ENCODE data around the gene TACR3. TPM values are rescaled to one million over a fixed set of nuclear protein-coding genes. Genes with fewer than 3 reads are reported as not detected.
"Not testable (repeated sequence)": the region's sequence is repeated elsewhere in the genome, so short reads cannot be mapped to it uniquely, and the experiment has no call there.

TACR3 gene
- total and polyA plus RNA-seq, 2 donors (not counting 3 experiments of a cell fraction or from before 2014, with no cell fraction given), result not detected

- Histone ChIP-seq H3K9ac (replicated peaks; ENCODE audit: extremely low read depth, insufficient read depth, low read length) (no peak overlapping the region), H3K27me3 (ENCODE audit: control insufficient read depth in 2 of 2, insufficient read depth in 2 of 2, low read length in 2 of 2) (no peaks in the 10 kb centered on the region), H4K20me1 (replicated peaks; ENCODE audit: control insufficient read depth, extremely low read depth, insufficient read depth, low read length) (no peaks in the 10 kb centered on the region), H3K36me3 (ENCODE audit: control insufficient read depth in 2 of 2, extremely low read depth in 1 of 2, insufficient read depth in 2 of 2, low read length in 2 of 2) (no peaks in the 10 kb centered on the region), H3K9me1 (replicated peaks; ENCODE audit: control insufficient read depth, extremely low read depth, insufficient read depth, low read length) (no peaks in the 10 kb centered on the region), H3K4me3 (replicated peaks in 1 of 3; ENCODE audit: insufficient read depth in 1 of 3, low read depth in 1 of 3, low read length in 3 of 3) (no peak overlapping the region), H3K79me2 (ENCODE audit: control insufficient read depth, insufficient read depth, low read length) (no peaks in the 10 kb centered on the region), H3K4me1 (ENCODE audit: control insufficient read depth, extremely low read depth, insufficient read depth, low read length) (peaks cover 2% of the 10 kb centered on the region), H2AFZ (ENCODE audit: low read depth, low read length) (no peak overlapping the region), H3K4me2 (ENCODE audit: insufficient read depth, low read length) (no peak overlapping the region), H3K9me3 (replicated peaks; ENCODE audit: control insufficient read depth, insufficient read depth, low read length) (no peaks in the 10 kb centered on the region), H3K27ac (ENCODE audit: insufficient read depth, low read depth, low read length) (no peak overlapping the region)
- TF ChIP-seq POLR2A (IDR thresholded peaks at IDR 0.05; ENCODE audit: low read depth, low read length), result no peak
- no peak for TF ChIP-seq EZH2 (IDR thresholded peaks at IDR 0.05; ENCODE audit: borderline replicate concordance, low read depth, low read length, severe bottlenecking)
- no peak for TF ChIP-seq POLR2AphosphoS5 (IDR thresholded peaks at IDR 0.05; ENCODE audit: insufficient read depth, low read depth, low read length)
- no peak for TF ChIP-seq MAX (IDR thresholded peaks at IDR 0.05; ENCODE audit: insufficient read depth, insufficient read length)
- no peak for TF ChIP-seq CTCF (IDR thresholded peaks at IDR 0.05; ENCODE audit: extremely low read depth in 1 of 2, insufficient read depth in 1 of 2, low read depth in 1 of 2, low read length in 2 of 2)
- TF ChIP-seq FOS (IDR thresholded peaks at IDR 0.05; ENCODE audit: borderline replicate concordance, insufficient read depth, low read length), result no peak
- no peak for TF ChIP-seq MYC (IDR thresholded peaks at IDR 0.05; ENCODE audit: low read depth, low read length)
- TF ChIP-seq GATA2 (IDR thresholded peaks at IDR 0.05; ENCODE audit: insufficient read depth, insufficient read length, low read depth, low read length), result no peak
- no peak for TF ChIP-seq JUN (IDR thresholded peaks at IDR 0.05; ENCODE audit: borderline replicate concordance, insufficient read depth, insufficient read length, low read depth)
- peak; percentile 9 for DNase-seq (ENCODE audit: low read depth, low spot score)
- FAIRE-seq, result no peak
- ChIA-PET CTCF (no interaction called here), POLR2A (interaction anchor here (0.6 kb wide), 1 partner anchor 47 kb away, joined by 4 read pairs; no protein-coding TSS in a partner anchor)
- dilution Hi-C loops (cut with MboI; ENCODE audit: extremely low pct_ligation_motif_present, low sequenced_read_pairs), result no loop called here
- intact Hi-C loops (cut with micrococcal nuclease), result no loop called here
- no TSS peak for BruUV-seq (replicated peaks)
Observed at GRCh38 chr4:103673983-103674382, 45.8 kb downstream of the TACR3 start.

- H2AFZ ChIP-seq (ENCODE audit: low read depth, low read length); H3K9me1 ChIP-seq (replicated peaks; ENCODE audit: control insufficient read depth, extremely low read depth, insufficient read depth, low read length); H3K36me3 ChIP-seq (ENCODE audit: control insufficient read depth in 2 of 2, extremely low read depth in 1 of 2, insufficient read depth in 2 of 2, low read length in 2 of 2); intact Hi-C loops (cut with micrococcal nuclease); H3K4me2 ChIP-seq (ENCODE audit: insufficient read depth, low read length); H3K79me2 ChIP-seq (ENCODE audit: control insufficient read depth, insufficient read depth, low read length); H3K9ac ChIP-seq (replicated peaks; ENCODE audit: extremely low read depth, insufficient read depth, low read length); H3K9me3 ChIP-seq (replicated peaks; ENCODE audit: control insufficient read depth, insufficient read depth, low read length); H3K27ac ChIP-seq (ENCODE audit: insufficient read depth, low read depth, low read length); H3K4me3 ChIP-seq (replicated peaks in 1 of 3; ENCODE audit: insufficient read depth in 1 of 3, low read depth in 1 of 3, low read length in 3 of 3); CTCF ChIA-PET; POLR2A ChIA-PET; dilution Hi-C loops (cut with MboI; ENCODE audit: extremely low pct_ligation_motif_present, low sequenced_read_pairs); FAIRE-seq; H3K27me3 ChIP-seq (ENCODE audit: control insufficient read depth in 2 of 2, insufficient read depth in 2 of 2, low read length in 2 of 2); BruUV-seq (replicated peaks); H3K4me1 ChIP-seq (ENCODE audit: control insufficient read depth, extremely low read depth, insufficient read depth, low read length); DNase-seq (ENCODE audit: low read depth, low spot score); H4K20me1 ChIP-seq (replicated peaks; ENCODE audit: control insufficient read depth, extremely low read depth, insufficient read depth, low read length): not testable (repeated sequence)
Observed at GRCh38 chr4:103666764-103667163, 53.0 kb downstream of the TACR3 start.
